Measurements from ENCODE around the gene FKBP2. TPM values are rescaled to one million over a fixed set of nuclear protein-coding genes. Genes with fewer than 3 reads are reported as not detected.

FKBP2 gene
- total and polyA plus RNA-seq, 2 of the 13 experiments (the other 11 are each of a cell fraction or from before 2014, with no cell fraction given), result 30.1 to 53.3 TPM

DNA sequence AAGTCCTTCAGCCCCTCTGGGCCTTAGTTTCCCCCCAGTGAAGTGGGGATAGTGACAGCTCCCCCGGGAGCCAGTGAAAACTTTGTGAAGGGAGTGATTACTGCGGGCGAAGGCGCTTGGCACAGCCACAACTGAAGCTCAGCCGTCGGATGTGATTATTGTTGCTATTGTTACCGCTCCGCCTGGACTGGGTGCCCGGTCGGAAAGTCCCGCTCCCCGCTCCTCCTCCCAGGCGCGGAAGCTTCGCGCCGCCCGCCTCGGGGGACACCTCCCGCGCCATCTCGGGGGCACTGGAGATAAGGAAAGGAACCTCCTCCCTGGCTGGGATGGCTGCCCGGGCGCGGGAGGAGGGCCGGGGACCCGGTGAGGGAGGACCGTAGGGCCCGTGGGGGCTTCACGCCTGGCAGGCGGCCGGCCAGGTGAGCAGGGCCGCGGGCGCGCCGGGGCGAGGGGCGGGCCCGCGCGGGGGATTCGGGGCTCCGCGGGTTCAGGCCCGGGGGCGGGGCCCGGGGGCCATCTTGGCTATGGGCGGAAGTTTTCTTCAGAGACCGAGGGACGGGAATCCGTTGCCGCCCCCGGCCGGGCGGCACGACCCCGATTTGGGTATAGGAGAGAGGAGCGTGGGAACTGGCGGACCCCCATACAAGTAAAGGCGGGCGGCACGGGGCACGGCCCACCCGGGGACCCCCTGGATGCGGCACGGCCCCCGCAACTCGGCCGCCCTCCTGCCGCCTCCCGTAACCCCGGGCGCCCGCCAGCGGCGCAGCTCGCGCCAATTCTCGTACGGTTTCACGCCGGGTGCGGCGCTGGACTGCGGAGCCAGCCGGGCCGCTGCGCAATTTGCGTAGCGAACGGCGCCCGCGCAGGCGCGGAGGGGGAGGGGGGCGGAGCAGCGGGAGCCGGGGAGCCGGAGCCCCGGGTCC, 44.3 kb downstream of the FKBP2 start, which contains the start of gene GPR137 (continued):
- TF ChIP-seq ZNF263 (CRISPR knock-in tag; IDR thresholded peaks at IDR 0.05), result no peak; the same call in 1 of the 2 replicates
- TF ChIP-seq ZNF547 (CRISPR knock-in tag; IDR thresholded peaks at IDR 0.05), result no peak
- no peak for TF ChIP-seq ZNF773 (CRISPR knock-in tag; IDR thresholded peaks at IDR 0.05; ENCODE audit: borderline replicate concordance)
- TF ChIP-seq, protein P1, sequence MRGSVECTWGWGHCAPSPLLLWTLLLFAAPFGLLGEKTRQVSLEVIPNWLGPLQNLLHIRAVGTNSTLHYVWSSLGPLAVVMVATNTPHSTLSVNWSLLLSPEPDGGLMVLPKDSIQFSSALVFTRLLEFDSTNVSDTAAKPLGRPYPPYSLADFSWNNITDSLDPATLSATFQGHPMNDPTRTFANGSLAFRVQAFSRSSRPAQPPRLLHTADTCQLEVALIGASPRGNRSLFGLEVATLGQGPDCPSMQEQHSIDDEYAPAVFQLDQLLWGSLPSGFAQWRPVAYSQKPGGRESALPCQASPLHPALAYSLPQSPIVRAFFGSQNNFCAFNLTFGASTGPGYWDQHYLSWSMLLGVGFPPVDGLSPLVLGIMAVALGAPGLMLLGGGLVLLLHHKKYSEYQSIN (CRISPR knock-in tag; IDR thresholded peaks at IDR 0.05; ENCODE audit: borderline replicate concordance), result no peak
- TF ChIP-seq, protein P2, sequence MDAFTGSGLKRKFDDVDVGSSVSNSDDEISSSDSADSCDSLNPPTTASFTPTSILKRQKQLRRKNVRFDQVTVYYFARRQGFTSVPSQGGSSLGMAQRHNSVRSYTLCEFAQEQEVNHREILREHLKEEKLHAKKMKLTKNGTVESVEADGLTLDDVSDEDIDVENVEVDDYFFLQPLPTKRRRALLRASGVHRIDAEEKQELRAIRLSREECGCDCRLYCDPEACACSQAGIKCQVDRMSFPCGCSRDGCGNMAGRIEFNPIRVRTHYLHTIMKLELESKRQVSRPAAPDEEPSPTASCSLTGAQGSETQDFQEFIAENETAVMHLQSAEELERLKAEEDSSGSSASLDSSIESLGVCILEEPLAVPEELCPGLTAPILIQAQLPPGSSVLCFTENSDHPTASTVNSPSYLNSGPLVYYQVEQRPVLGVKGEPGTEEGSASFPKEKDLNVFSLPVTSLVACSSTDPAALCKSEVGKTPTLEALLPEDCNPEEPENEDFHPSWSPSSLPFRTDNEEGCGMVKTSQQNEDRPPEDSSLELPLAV (CRISPR knock-in tag; conservative IDR thresholded peaks at IDR 0.05; ENCODE audit: low read depth), result no peak
- TF ChIP-seq PAF1 (CRISPR knock-in tag; IDR thresholded peaks at IDR 0.05), result no peak
- TF ChIP-seq, protein P3, sequence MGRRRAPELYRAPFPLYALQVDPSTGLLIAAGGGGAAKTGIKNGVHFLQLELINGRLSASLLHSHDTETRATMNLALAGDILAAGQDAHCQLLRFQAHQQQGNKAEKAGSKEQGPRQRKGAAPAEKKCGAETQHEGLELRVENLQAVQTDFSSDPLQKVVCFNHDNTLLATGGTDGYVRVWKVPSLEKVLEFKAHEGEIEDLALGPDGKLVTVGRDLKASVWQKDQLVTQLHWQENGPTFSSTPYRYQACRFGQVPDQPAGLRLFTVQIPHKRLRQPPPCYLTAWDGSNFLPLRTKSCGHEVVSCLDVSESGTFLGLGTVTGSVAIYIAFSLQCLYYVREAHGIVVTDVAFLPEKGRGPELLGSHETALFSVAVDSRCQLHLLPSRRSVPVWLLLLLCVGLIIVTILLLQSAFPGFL (CRISPR knock-in tag; IDR thresholded peaks at IDR 0.05), result no peak
- TF ChIP-seq RFX1 (IDR thresholded peaks at IDR 0.05), result peak; percentile 74
- TF ChIP-seq ZNF713 (CRISPR knock-in tag; IDR thresholded peaks at IDR 0.05), result no peak
- peak; percentile 40; the same call in 1 of the 2 replicates for TF ChIP-seq GATAD1 (CRISPR knock-in tag; IDR thresholded peaks at IDR 0.05)
- no peak for TF ChIP-seq NR2F6 (IDR thresholded peaks at IDR 0.05)
- no peak for TF ChIP-seq NR2F6 (CRISPR knock-in tag; IDR thresholded peaks at IDR 0.05)
- no peak for TF ChIP-seq GTF3A (CRISPR knock-in tag; conservative IDR thresholded peaks at IDR 0.05)
- TF ChIP-seq FOXM1 (CRISPR knock-in tag; IDR thresholded peaks at IDR 0.05), result no peak
- TF ChIP-seq, protein P4, sequence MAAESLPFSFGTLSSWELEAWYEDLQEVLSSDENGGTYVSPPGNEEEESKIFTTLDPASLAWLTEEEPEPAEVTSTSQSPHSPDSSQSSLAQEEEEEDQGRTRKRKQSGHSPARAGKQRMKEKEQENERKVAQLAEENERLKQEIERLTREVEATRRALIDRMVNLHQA (CRISPR knock-in tag; IDR thresholded peaks at IDR 0.05), result no peak
- TF ChIP-seq, protein P5, sequence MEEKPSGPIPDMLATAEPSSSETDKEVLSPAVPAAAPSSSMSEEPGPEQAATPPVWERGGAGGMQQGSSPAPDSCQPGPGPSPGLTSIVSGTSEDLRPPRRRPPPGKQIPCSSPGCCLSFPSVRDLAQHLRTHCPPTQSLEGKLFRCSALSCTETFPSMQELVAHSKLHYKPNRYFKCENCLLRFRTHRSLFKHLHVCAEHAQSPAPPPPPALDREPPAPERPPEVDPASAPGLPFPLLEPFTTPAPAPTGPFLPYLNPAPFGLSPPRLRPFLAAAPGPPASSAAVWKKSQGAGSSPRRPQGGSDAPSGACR (CRISPR knock-in tag; IDR thresholded peaks at IDR 0.05), result peak; percentile 37; the same call in 1 of the 2 replicates
- TF ChIP-seq ZNF792 (CRISPR knock-in tag; IDR thresholded peaks at IDR 0.05), result no peak
- TF ChIP-seq TRIM24 (CRISPR knock-in tag; IDR thresholded peaks at IDR 0.05), result no peak
- no peak for TF ChIP-seq EP300 (IDR thresholded peaks at IDR 0.05; ENCODE audit: low read depth in 2 of 2, low read length in 2 of 2)
- no peak for TF ChIP-seq EP300 (CRISPR knock-in tag; IDR thresholded peaks at IDR 0.05; ENCODE audit: borderline replicate concordance)
- no peak for TF ChIP-seq IRF2 (CRISPR knock-in tag; IDR thresholded peaks at IDR 0.05)
- no peak; the same call in none of the 2 replicates for TF ChIP-seq KLF12 (CRISPR knock-in tag; IDR thresholded peaks at IDR 0.05; ENCODE audit: borderline replicate concordance)
- no peak for TF ChIP-seq SNAI1 (CRISPR knock-in tag; IDR thresholded peaks at IDR 0.05; ENCODE audit: borderline replicate concordance)
- TF ChIP-seq, protein P6, sequence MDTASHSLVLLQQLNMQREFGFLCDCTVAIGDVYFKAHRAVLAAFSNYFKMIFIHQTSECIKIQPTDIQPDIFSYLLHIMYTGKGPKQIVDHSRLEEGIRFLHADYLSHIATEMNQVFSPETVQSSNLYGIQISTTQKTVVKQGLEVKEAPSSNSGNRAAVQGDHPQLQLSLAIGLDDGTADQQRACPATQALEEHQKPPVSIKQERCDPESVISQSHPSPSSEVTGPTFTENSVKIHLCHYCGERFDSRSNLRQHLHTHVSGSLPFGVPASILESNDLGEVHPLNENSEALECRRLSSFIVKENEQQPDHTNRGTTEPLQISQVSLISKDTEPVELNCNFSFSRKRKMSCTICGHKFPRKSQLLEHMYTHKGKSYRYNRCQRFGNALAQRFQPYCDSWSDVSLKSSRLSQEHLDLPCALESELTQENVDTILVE (CRISPR knock-in tag; IDR thresholded peaks at IDR 0.05), result no peak
- TF ChIP-seq ZNF260 (CRISPR knock-in tag; IDR thresholded peaks at IDR 0.05; ENCODE audit: borderline replicate concordance, low read depth), result no peak
- no peak for TF ChIP-seq WIZ (CRISPR knock-in tag; IDR thresholded peaks at IDR 0.05)

Data from HepG2 (cell line).